Naive thymus-derived CD4-positive, alpha-beta T cell (primary cell): ENCODE measurements around the gene CPHXL. TPM values are rescaled to one million over a fixed set of nuclear protein-coding genes. Genes with fewer than 3 reads are reported as not detected.

Source experiments
- ATAC-seq: fragments of 150-1000 bp; cut with Tn5 transposase; 2 replicates; pipeline ENCODE4 v1.10.0; 2021; ENCODE audit warnings: mild to moderate bottlenecking, moderate library complexity
- CTCF ChIA-PET: fragments of 350-600 bp; sonication (Branson Sonifier 250); formaldehyde crosslinking; loops from one replicate; lab custom pipeline; 2021; ENCODE audit warnings: antibody characterized with exemption; lab: Charles Lee
- POLR2A ChIA-PET: fragments of 350-600 bp; sonication (Branson Sonifier 250); formaldehyde crosslinking; loops from one replicate; lab custom pipeline; 2021; ENCODE audit warnings: antibody characterized with exemption, inconsistent platforms; lab: Charles Lee
- DNase-seq, 9 donors: peaks; one replicate each; pipeline versions ENCODE4 v3.0.0 to v3.0.0-alpha.2; 2020 to 2022; ENCODE audit warnings: mixed read lengths in 1 of 9
- H3K27ac ChIP-seq: one replicate; pipeline ENCODE4 v1.7.0; 2013; ENCODE audit warnings: mild to moderate bottlenecking, low read depth, low read length, moderate library complexity
- H3K27me3 ChIP-seq, 2 donors: one replicate each; pipeline ENCODE4 v1.7.0; 2013; ENCODE audit warnings: low read length in 2 of 2, mild to moderate bottlenecking in 2 of 2, moderate library complexity in 2 of 2; ENCODE audit not compliant: control insufficient read depth in 2 of 2, insufficient read depth in 2 of 2
- H3K36me3 ChIP-seq, 3 experiments: 1 replicate in 2 of 3; 2 replicates in 1 of 3; pipeline ENCODE4 v1.7.0; 2013; ENCODE audit warnings: low read length in 3 of 3, mild to moderate bottlenecking in 3 of 3, moderate library complexity in 1 of 3; ENCODE audit not compliant: insufficient read depth in 3 of 3, control insufficient read depth in 2 of 3
- H3K4me1 ChIP-seq, 2 donors: one replicate each; pipeline ENCODE4 v1.7.0; 2013; ENCODE audit warnings: low read length in 2 of 2, mild to moderate bottlenecking in 2 of 2, moderate library complexity in 1 of 2; ENCODE audit not compliant: control insufficient read depth in 2 of 2, insufficient read depth in 2 of 2
- H3K4me3 ChIP-seq: 2 replicates; pipeline ENCODE4 v1.7.0; 2013; ENCODE audit warnings: mild to moderate bottlenecking, low read length
- H3K9me3 ChIP-seq, 3 experiments: 1 replicate in 2 of 3; 2 replicates in 1 of 3; pipeline ENCODE4 v1.7.0; 2013; ENCODE audit warnings: low read length in 3 of 3; ENCODE audit not compliant: control insufficient read depth in 2 of 3
- H3K27ac Mint-ChIP-seq, 9 donors: one replicate each; pipeline ENCODE4 v1.8.0; 2020 to 2022; ENCODE audit warnings: mixed read lengths in 9 of 9, mild to moderate bottlenecking in 8 of 9, moderate library complexity in 5 of 9, inconsistent platforms in 2 of 9
- H3K27me3 Mint-ChIP-seq, 5 donors: one replicate each; pipeline ENCODE4 v1.8.0; 2021 to 2022; ENCODE audit warnings: mixed read lengths in 5 of 5, mild to moderate bottlenecking in 1 of 5
- H3K36me3 Mint-ChIP-seq, 5 donors: one replicate each; pipeline ENCODE4 v1.8.0; 2020 to 2022; ENCODE audit warnings: mixed read lengths in 5 of 5, mild to moderate bottlenecking in 3 of 5, inconsistent platforms in 1 of 5
- H3K4me1 Mint-ChIP-seq, 7 donors: one replicate each; pipeline ENCODE4 v1.8.0; 2020 to 2022; ENCODE audit warnings: mixed read lengths in 7 of 7, mild to moderate bottlenecking in 3 of 7, inconsistent platforms in 1 of 7
- H3K4me3 Mint-ChIP-seq, 10 donors: one replicate each; pipeline ENCODE4 v1.8.0; 2020 to 2022; ENCODE audit warnings: mild to moderate bottlenecking in 10 of 10, mixed read lengths in 10 of 10, moderate library complexity in 6 of 10, inconsistent platforms in 2 of 10
- H3K9me3 Mint-ChIP-seq, 11 donors: one replicate each; pipeline ENCODE4 v1.8.0; 2020 to 2022; ENCODE audit warnings: mixed read lengths in 11 of 11, mild to moderate bottlenecking in 4 of 11, inconsistent platforms in 1 of 11, moderate library complexity in 1 of 11
- intact Hi-C, 2 donors: fragments of 100-400 bp; cut with micrococcal nuclease; formaldehyde crosslinking; loops; one replicate each; pipeline ENCODE4 v1.15.1; 2023
- polyA plus RNA-seq, 2 donors: library from polyadenylated mRNA; unstranded; fragments of 300-500 nt; fragmentation: Illumina TruSeq; gene quantifications; one replicate each; pipeline ENCODE4 v1.2.3, GENCODE V29; 2021
- total RNA-seq, 6 experiments: library from RNA in 5 of 6; stranded (reverse) in 5 of 6; gene quantifications; 1 replicate in 5 of 6; 2 replicates in 1 of 6; pipeline ENCODE4 v1.2.3 and lab custom pipeline; 2021 to 2026

The CPHXL gene
- total and polyA plus RNA-seq, 7 experiments from 2014 or later: not detected

- no peak for ATAC-seq
- intact Hi-C loops: loop anchor here (5.0 to 10.0 kb wide), 3 partner anchors 159 to 376 kb away; no protein-coding TSS in a partner anchor
- CTCF ChIA-PET: no interaction called here
- no peak overlapping the region for H3K27ac ChIP-seq
- no peaks in the 10 kb centered on the region for H3K27me3 ChIP-seq
- POLR2A ChIA-PET: interaction anchor here (0.6 kb wide), 1 partner anchor 116 kb away, joined by 6 read pairs; no protein-coding TSS in a partner anchor
- peaks cover 0 to 9% (median 0%) of the 10 kb centered on the region in 7 donors for H3K4me1 Mint-ChIP-seq
- no peaks in the 10 kb centered on the region for H3K9me3 ChIP-seq
- H3K4me1 ChIP-seq: no peaks in the 10 kb centered on the region
- no peaks in the 10 kb centered on the region for H3K36me3 Mint-ChIP-seq
- no peaks in the 10 kb centered on the region for H3K9me3 Mint-ChIP-seq
- no peak for DNase-seq
- H3K4me3 ChIP-seq: no peak overlapping the region
- H3K4me3 Mint-ChIP-seq: no peak overlapping the region
- H3K27me3 Mint-ChIP-seq: peaks cover 0 to 10% (median 3%) of the 10 kb centered on the region in 5 donors
- no peak overlapping the region for H3K27ac Mint-ChIP-seq
- no peaks in the 10 kb centered on the region for H3K36me3 ChIP-seq
Observed at GRCh38 chr16:75761108-75761507, 34.8 kb upstream of the CPHXL start.

GRCh38 chr16:75760018-75760519 lies 33.8 kb upstream of the CPHXL start:
- Mint-ChIP-seq H3K9me3 (no peaks in the 10 kb centered on the region), H3K27me3 (peaks cover 0 to 10% (median 0%) of the 10 kb centered on the region in 5 donors), H3K4me1 (peaks cover 0 to 9% (median 0%) of the 10 kb centered on the region in 7 donors), H3K4me3 (no peak overlapping the region), H3K27ac (no peak overlapping the region), H3K36me3 (no peaks in the 10 kb centered on the region)
- DNase-seq (no peak), ATAC-seq (no peak)
- Histone ChIP-seq H3K27ac (no peak overlapping the region), H3K4me3 (no peak overlapping the region), H3K27me3 (no peaks in the 10 kb centered on the region), H3K4me1 (no peaks in the 10 kb centered on the region), H3K9me3 (no peaks in the 10 kb centered on the region), H3K36me3 (no peaks in the 10 kb centered on the region)
- ChIA-PET POLR2A (no interaction called here), CTCF (no interaction called here)
- intact Hi-C loops: loop anchor here (5.0 to 10.0 kb wide), 3 partner anchors 158 to 375 kb away; no protein-coding TSS in a partner anchor

GRCh38 chr16:75758215-75758614 lies 31.9 kb upstream of the CPHXL start:
- intact Hi-C loops: no loop called here
- no peaks in the 10 kb centered on the region for H3K9me3 Mint-ChIP-seq
- ChIA-PET CTCF (no interaction called here), POLR2A (no interaction called here)
- H3K27ac Mint-ChIP-seq: no peak overlapping the region
- Histone ChIP-seq H3K27me3 (no peaks in the 10 kb centered on the region), H3K4me3 (no peak overlapping the region), H3K4me1 (no peaks in the 10 kb centered on the region), H3K36me3 (no peaks in the 10 kb centered on the region), H3K9me3 (no peaks in the 10 kb centered on the region), H3K27ac (no peak overlapping the region)
- H3K4me1 Mint-ChIP-seq: peaks cover 0 to 4% (median 0%) of the 10 kb centered on the region in 7 donors
- ATAC-seq (no peak), DNase-seq (no peak)
- no peaks in the 10 kb centered on the region for H3K36me3 Mint-ChIP-seq
- no peak overlapping the region for H3K4me3 Mint-ChIP-seq
- H3K27me3 Mint-ChIP-seq: peaks cover 0 to 10% (median 2%) of the 10 kb centered on the region in 5 donors

- Histone ChIP-seq H3K9me3 (no peaks in the 10 kb centered on the region), H3K36me3 (no peaks in the 10 kb centered on the region), H3K4me3 (no peak overlapping the region), H3K4me1 (no peaks in the 10 kb centered on the region), H3K27ac (no peak overlapping the region), H3K27me3 (no peaks in the 10 kb centered on the region)
- H3K27me3 Mint-ChIP-seq: peaks cover 0 to 16% (median 9%) of the 10 kb centered on the region in 5 donors
- DNase-seq: no peak
- POLR2A ChIA-PET: no interaction called here
- CTCF ChIA-PET: interaction anchor here (0.5 kb wide), 1 partner anchor 285 kb away, joined by 4 read pairs; no protein-coding TSS in a partner anchor
- intact Hi-C loops: no loop called here
- H3K27ac Mint-ChIP-seq: no peak overlapping the region
- H3K9me3 Mint-ChIP-seq: peaks cover 0 to under 1% (median 0%) of the 10 kb centered on the region in 11 donors
- no peaks in the 10 kb centered on the region for H3K36me3 Mint-ChIP-seq
- H3K4me3 Mint-ChIP-seq: no peak overlapping the region
- ATAC-seq: no peak
- H3K4me1 Mint-ChIP-seq: peaks cover 0 to 4% (median 0%) of the 10 kb centered on the region in 7 donors
Observed at GRCh38 chr16:75754141-75754540, 27.9 kb upstream of the CPHXL start.

GRCh38 chr16:75750528-75750927 lies 24.2 kb upstream of the CPHXL start:
- no peak overlapping the region for H3K27ac Mint-ChIP-seq
- H3K4me1 Mint-ChIP-seq: no peaks in the 10 kb centered on the region
- intact Hi-C loops: no loop called here
- H3K36me3 Mint-ChIP-seq: peaks cover 0 to 5% (median 0%) of the 10 kb centered on the region in 5 donors
- ChIA-PET POLR2A (no interaction called here), CTCF (no interaction called here)
- Histone ChIP-seq H3K4me3 (no peak overlapping the region), H3K9me3 (no peaks in the 10 kb centered on the region), H3K27me3 (no peaks in the 10 kb centered on the region), H3K27ac (no peak overlapping the region), H3K4me1 (no peaks in the 10 kb centered on the region), H3K36me3 (no peaks in the 10 kb centered on the region)
- ATAC-seq (no peak), DNase-seq (no peak)
- H3K4me3 Mint-ChIP-seq: no peak overlapping the region
- peaks cover 7 to 35% (median 31%) of the 10 kb centered on the region in 5 donors for H3K27me3 Mint-ChIP-seq
- peaks cover 0 to 10% (median 0%) of the 10 kb centered on the region in 11 donors for H3K9me3 Mint-ChIP-seq

- no peaks in the 10 kb centered on the region for H3K4me1 Mint-ChIP-seq
- Histone ChIP-seq H3K27me3 (no peaks in the 10 kb centered on the region), H3K27ac (no peak overlapping the region), H3K36me3 (no peaks in the 10 kb centered on the region), H3K4me1 (no peaks in the 10 kb centered on the region), H3K4me3 (no peak overlapping the region), H3K9me3 (peaks cover 0 to 3% (median 0%) of the 10 kb centered on the region in 3 experiments)
- H3K27me3 Mint-ChIP-seq: peaks cover 7 to 39% (median 35%) of the 10 kb centered on the region in 5 donors
- peaks cover 3 to 26% (median 13%) of the 10 kb centered on the region in 11 donors for H3K9me3 Mint-ChIP-seq
- CTCF ChIA-PET: no interaction called here
- ATAC-seq (no peak), DNase-seq (no peak)
- intact Hi-C loops: no loop called here
- no peak overlapping the region for H3K4me3 Mint-ChIP-seq
- POLR2A ChIA-PET: no interaction called here
- no peak overlapping the region for H3K27ac Mint-ChIP-seq
- H3K36me3 Mint-ChIP-seq: peaks cover 0 to 9% (median 3%) of the 10 kb centered on the region in 5 donors
Observed at GRCh38 chr16:75746359-75746758, 20.1 kb upstream of the CPHXL start.

- CTCF ChIA-PET: no interaction called here
Observed at GRCh38 chr16:75745823-75746222, 19.5 kb upstream of the CPHXL start.

More at GRCh38 chr16:75745823-75746222, 19.5 kb upstream of the CPHXL start:
- no peaks in the 10 kb centered on the region for H3K4me1 Mint-ChIP-seq
- peaks cover 7 to 40% (median 35%) of the 10 kb centered on the region in 5 donors for H3K27me3 Mint-ChIP-seq
- no peak overlapping the region for H3K27ac ChIP-seq
- intact Hi-C loops: no loop called here
- H3K27me3 ChIP-seq: no peaks in the 10 kb centered on the region
- POLR2A ChIA-PET: no interaction called here
- DNase-seq (no peak), ATAC-seq (no peak)
- H3K4me1 ChIP-seq: no peaks in the 10 kb centered on the region
- peaks cover 0 to 3% (median 0%) of the 10 kb centered on the region in 3 experiments for H3K9me3 ChIP-seq
- peaks cover 3 to 26% (median 14%) of the 10 kb centered on the region in 11 donors for H3K9me3 Mint-ChIP-seq
- no peak overlapping the region for H3K4me3 Mint-ChIP-seq
- H3K36me3 ChIP-seq: no peaks in the 10 kb centered on the region
- H3K27ac Mint-ChIP-seq: no peak overlapping the region
- no peak overlapping the region for H3K4me3 ChIP-seq
- peaks cover 0 to 9% (median 3%) of the 10 kb centered on the region in 5 donors for H3K36me3 Mint-ChIP-seq
